T-helper 2 cell treated with Interferon-gamma antibody and Interleukin-4, amounts not matched to agents 5 μg/mL and 100 μg/mL, for 36 hours (primary cell): ENCODE results near the gene KRTAP10-2.

Source experiments
- DNase-seq: peaks from one replicate; pipeline ENCODE4 v3.0.0; 2021; ENCODE audit warnings: low spot score
- H3K27ac Mint-ChIP-seq: one replicate; pipeline ENCODE4 v1.8.0; 2021; ENCODE audit warnings: mild to moderate bottlenecking, mixed read lengths
- H3K27me3 Mint-ChIP-seq: one replicate; pipeline ENCODE4 v1.8.0; 2021; ENCODE audit warnings: low read depth, mixed read lengths
- H3K36me3 Mint-ChIP-seq: one replicate; pipeline ENCODE4 v1.8.0; 2021; ENCODE audit warnings: low read depth, mixed read lengths
- H3K4me1 Mint-ChIP-seq: one replicate; pipeline ENCODE4 v1.8.0; 2021; ENCODE audit warnings: low read depth, mixed read lengths
- H3K4me3 Mint-ChIP-seq: one replicate; pipeline ENCODE4 v1.8.0; 2022; ENCODE audit warnings: mild to moderate bottlenecking, moderate library complexity, mixed read lengths
- H3K9me3 Mint-ChIP-seq: one replicate; pipeline ENCODE4 v1.8.0; 2021; ENCODE audit warnings: mixed read lengths

KRTAP10-2 gene

DNA sequence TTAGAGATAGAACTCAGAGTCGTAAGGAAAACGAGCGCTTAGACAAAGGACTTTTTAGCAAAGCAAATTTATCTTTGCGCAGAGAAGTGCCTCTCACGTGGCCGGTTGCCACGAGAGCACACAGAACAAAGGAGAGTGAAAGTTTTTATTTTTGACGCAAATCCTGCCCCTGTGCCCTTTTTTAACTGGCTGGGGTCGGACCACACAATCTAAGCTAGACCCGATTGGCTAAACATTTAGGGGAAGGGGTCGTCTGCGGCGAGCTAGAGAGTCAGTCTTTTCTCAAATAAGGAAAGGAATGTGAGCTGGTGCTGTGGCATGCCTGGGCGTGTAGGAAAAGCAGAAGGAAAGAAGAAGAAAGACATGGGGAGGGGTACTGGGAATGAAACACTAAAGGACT is 2.4 kb downstream of the KRTAP10-2 start:
- Mint-ChIP-seq H3K9me3 (peaks cover 27% of the 10 kb centered on the region), H3K4me1 (peaks cover 11% of the 10 kb centered on the region), H3K36me3 (peaks cover 20% of the 10 kb centered on the region), H3K27ac (no peak overlapping the region), H3K27me3 (peaks cover 2% of the 10 kb centered on the region), H3K4me3 (no peak overlapping the region)
- DNase-seq, result no peak

DNA sequence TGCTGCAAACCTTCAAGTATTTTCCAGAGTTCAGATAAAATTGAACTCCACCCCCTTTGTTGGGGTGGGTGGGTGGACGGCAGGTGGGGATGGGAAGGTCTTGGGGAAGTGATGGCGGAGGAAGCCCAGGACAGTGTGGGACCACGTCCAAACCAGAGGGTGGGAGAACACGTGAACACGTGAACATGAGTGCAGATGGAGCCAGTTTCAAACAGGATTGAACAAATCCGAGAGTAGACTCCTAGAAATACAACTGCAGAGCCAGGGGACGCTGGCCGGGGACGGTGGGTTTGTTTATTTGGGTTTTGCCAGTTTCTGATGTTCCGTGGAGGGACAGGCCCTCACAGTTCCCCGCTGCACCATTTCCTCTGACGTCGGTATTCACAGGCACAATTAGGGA is 2.9 kb downstream of the KRTAP10-2 start:
- Mint-ChIP-seq H3K27ac (no peak overlapping the region), H3K4me3 (no peak overlapping the region), H3K9me3 (peaks cover 27% of the 10 kb centered on the region), H3K36me3 (peaks cover 20% of the 10 kb centered on the region), H3K4me1 (peaks cover 11% of the 10 kb centered on the region), H3K27me3 (peaks cover 2% of the 10 kb centered on the region)
- no peak for DNase-seq

DNA sequence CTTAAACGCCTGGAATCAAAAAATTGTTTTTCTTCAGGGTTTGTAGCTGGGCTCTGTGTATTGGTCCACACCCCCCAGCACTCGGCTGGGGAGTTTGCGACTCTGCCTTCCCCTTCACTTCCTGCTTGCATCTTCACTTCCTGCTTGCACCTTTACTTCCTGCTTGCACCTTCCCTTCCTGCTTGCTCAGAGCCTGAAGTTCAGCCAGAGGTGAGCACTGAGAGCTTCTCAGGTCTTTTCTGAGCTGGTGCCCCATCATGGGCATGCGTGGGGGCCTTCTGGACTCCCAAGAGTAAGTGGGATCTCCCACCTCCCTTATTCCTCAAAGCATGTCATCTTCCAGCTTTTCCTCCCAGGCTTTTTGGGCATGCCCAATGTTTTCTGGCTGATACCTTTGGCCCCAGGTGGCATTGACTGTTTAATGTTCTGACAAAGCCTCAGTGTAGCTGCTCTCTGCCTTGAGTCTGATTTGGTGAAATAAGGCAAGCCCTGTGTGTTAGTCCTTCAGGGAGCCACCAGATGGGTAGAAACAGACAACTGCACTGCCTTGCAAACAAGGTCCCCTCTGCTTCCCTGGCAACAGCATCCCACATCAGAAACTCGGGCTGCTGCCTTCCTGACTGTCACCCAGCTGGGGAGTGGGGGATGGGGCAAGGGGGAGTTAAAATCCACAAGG is 3.5 kb downstream of the KRTAP10-2 start:
- peak overlapping the region; percentile 76 for H3K27ac Mint-ChIP-seq
- H3K9me3 Mint-ChIP-seq, result peaks cover 27% of the 10 kb centered on the region
- no peak for DNase-seq
- peaks cover 11% of the 10 kb centered on the region for H3K4me1 Mint-ChIP-seq
- peak overlapping the region; percentile 48 for H3K4me3 Mint-ChIP-seq
- no peaks in the 10 kb centered on the region for H3K27me3 Mint-ChIP-seq
- peaks cover 20% of the 10 kb centered on the region for H3K36me3 Mint-ChIP-seq

DNA sequence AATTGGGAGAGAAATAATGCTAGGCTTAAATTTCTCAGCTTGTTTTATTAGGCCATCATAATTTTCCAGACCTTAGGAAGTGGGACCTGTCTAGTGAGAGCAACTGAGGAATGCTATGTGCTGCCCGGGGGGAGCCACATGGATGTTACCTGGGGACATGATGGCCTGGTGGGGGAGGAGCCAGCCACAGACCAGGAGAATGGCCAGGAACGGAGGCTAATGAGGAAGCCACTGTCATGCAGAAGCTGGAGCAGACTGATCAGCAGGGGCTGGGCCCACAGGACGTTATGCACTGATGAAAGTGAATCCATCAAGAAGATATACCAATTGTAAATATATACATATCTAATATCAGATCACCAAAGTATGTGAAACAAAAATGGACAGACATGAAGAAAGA is 6.7 kb downstream of the KRTAP10-2 start:
- H3K4me1 Mint-ChIP-seq, result peaks cover 11% of the 10 kb centered on the region
- DNase-seq, result no peak
- peaks cover 32% of the 10 kb centered on the region for H3K9me3 Mint-ChIP-seq
- H3K36me3 Mint-ChIP-seq, result peaks cover 20% of the 10 kb centered on the region
- no peak overlapping the region for H3K27ac Mint-ChIP-seq
- no peak overlapping the region for H3K4me3 Mint-ChIP-seq
- no peaks in the 10 kb centered on the region for H3K27me3 Mint-ChIP-seq

DNA sequence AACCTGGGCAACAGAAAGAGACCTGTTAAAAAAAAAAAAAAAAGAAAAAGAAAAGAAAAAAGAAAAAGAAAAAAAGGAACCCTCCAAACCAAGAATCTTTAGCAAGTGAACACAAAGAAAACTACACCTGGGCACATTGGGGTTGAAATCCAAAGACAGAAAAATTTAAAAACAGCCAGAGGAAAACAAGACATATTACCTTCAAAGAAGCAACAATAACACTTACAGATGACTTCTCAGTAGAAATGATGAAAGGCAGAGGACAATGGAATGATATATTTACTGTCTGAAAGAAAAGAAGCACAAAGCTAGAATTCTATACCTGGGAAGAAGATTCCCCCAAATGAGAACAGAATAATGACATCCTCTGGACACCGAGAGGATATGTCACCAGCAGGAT is 8.6 kb downstream of the KRTAP10-2 start:
- Mint-ChIP-seq H3K27ac (no peak overlapping the region), H3K4me1 (peaks cover 7% of the 10 kb centered on the region), H3K27me3 (no peaks in the 10 kb centered on the region)

DNA sequence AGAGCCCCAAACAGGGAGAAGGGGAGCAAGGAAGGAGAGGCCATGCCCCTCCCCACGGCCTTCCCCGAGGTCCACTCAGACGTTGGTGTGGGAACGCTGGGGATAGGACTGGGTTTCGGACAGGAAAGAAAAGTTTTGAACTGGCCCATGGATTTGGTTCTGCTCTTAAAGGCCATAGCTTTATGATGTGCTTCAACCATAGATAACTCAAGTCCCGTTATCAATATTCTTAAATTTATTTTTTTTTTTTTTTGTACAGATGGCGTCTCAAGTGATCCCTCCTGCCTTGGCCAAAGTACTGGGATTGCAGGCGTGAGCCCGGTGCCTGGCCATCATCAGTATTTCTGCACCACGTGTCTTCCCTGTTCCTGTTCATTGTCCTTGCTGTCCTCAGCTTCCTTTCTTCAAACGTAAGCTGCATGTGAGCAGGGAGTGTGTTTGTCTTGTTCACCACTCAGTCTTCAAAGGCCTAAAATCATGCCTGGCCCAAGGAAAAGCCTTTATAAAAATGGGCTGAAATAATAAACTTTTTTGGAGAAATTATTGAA is 10.5 kb downstream of the KRTAP10-2 start:
- Mint-ChIP-seq H3K9me3 (peaks cover 10% of the 10 kb centered on the region), H3K4me1 (no peaks in the 10 kb centered on the region), H3K27me3 (no peaks in the 10 kb centered on the region), H3K36me3 (peaks cover 4% of the 10 kb centered on the region), H3K27ac (no peak overlapping the region), H3K4me3 (no peak overlapping the region)
- DNase-seq, result no peak

More for the DNA sequence above, 8.6 kb downstream of the KRTAP10-2 start:
- Mint-ChIP-seq H3K4me3 (no peak overlapping the region), H3K36me3 (peaks cover 16% of the 10 kb centered on the region), H3K9me3 (peaks cover 23% of the 10 kb centered on the region)
- DNase-seq, result no peak

DNA sequence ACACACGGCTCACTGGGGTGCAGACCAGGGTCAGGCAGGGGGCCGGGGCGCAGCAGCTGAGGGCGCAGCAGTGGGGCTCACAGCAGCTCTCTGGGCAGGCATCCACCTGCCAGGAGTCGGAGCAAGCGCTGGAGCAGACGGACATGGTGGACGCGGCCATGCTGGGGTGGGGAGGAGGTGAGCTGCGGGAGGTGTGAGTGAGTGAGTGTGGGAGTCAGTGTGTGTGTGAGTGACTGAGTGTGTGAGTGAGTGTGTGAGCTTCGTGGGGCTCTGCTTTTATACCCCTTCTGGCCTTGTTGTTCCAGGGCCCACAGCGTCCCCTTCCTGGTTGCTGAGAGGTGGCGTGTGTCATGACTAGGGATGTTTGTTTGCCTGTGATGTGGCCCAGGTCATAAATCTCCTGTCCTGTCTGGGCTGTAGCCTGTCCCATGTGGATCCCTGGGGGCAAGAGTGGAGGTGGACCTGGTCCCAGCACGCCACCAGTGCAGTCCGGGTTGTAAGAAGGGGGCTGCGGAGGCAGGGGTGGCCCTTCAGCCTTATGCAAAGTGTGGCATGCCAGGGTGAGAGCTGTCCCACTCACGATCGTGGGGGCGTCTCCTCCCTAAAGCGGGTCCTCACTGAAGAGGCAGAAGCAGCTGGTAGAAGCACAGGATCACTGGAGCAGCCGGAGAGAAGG is 11.2 kb downstream of the KRTAP10-2 start, which contains the start of gene KRTAP10-1:
Gene KRTAP10-1, minus strand, starts transcription at position 205 of the 676 bp plus-strand sequence. Its CDS starts 45 bp downstream, at position 160.
- Mint-ChIP-seq H3K4me1 (no peaks in the 10 kb centered on the region), H3K27ac (no peak within 1 kb of the TSS), H3K9me3 (peaks cover 5% of the 10 kb centered on the region), H3K27me3 (no peaks in the 10 kb centered on the region), H3K36me3 (no peaks in the 10 kb centered on the region), H3K4me3 (no peak within 1 kb of the TSS)
- no peak for DNase-seq

DNA sequence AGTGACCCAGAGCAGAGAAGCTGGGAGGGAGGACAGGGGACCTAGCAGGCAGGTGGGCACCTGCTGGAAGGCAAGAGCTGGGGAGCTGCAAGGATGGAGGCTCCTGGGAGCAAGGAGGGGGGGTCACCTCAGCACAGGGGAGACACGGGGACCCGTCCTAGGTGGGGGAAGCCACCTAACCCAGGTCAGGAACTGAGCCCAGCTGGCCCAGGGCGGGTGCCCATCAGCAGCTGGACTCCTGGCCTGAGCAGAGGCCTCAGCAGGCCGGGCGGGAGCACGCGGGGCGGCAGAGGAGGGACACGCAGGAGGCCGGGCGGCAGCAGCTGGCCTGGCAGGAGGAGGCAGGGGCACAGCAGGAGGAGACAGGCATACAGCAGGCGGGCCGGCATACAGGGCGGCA is 12.3 kb downstream of the KRTAP10-2 start:
- Mint-ChIP-seq H3K27me3 (no peaks in the 10 kb centered on the region), H3K4me3 (no peak overlapping the region), H3K27ac (no peak overlapping the region), H3K9me3 (peaks cover 5% of the 10 kb centered on the region), H3K36me3 (no peaks in the 10 kb centered on the region), H3K4me1 (no peaks in the 10 kb centered on the region)
- no peak for DNase-seq

DNA sequence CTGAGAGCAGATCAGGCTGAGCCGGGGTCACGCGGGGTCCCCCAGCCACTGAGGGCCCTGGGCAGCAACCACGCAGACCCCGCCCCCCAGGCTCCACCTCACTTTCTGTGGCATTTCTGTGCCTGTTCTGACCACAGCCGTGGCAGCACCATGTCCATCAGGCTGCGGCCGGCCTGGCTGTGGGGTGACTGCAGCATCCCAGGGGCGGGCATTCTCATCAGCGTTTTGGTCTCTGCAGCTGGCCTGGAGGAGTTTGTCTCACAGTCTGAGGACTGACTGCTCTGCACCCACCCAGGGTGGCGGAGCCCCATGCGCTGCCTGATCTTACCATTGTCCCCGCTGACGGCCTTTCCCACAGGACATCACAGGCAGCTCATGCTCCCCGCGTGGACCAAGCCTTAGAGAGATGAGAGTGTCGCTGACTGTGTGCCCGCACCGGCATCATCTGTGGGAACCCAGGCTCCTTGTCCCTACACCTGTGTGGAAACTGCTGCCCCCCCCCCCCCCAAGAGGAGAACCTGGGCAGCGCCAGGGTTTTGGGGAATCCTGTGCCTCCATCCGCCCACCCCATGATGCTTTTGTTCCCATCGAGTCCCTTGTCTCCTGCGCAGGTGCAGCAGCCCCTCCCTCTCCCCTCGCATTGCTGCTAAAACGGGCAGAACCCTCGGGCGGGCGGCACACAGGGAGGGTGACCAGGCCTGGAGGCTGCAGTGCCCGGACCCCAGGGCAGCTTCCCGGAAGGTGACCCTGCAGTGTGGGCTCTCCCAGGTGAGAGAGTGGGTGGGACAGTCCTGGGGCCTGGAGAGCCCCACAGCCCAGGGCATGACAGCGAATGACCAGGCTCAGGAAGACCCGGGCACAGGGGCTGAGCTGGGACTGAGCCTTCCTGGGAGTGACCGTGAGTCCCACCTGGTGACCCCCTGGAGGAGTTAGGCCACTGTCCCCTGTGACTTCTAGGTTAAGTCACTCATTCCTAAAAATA is 13.1 kb downstream of the KRTAP10-2 start:
- DNase-seq, result no peak
- Mint-ChIP-seq H3K9me3 (peaks cover 5% of the 10 kb centered on the region), H3K36me3 (no peaks in the 10 kb centered on the region), H3K27me3 (no peaks in the 10 kb centered on the region), H3K4me3 (no peak overlapping the region), H3K27ac (no peak overlapping the region), H3K4me1 (no peaks in the 10 kb centered on the region)

DNA sequence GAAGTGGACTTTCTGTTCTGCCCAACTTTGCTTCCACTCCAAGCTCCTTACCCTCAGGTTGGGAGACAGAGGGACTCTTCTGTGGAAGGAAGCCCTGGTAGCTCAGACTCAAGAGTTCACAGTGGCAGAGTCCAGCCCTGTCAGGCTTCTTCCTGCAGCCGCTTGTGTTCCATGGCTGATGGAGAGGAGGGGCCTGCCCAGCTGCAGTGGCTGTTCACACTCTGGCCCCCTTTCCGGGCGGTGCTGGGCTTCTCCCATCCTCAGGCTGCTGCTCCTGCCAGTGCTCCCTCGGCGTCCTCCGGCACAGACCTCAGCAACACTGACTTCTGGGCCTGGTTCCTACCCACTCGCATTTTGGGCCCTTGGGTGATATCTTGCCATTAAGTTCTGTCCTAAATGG is 15.3 kb downstream of the KRTAP10-2 start:
- Mint-ChIP-seq H3K27ac (no peak overlapping the region), H3K4me3 (no peak overlapping the region), H3K36me3 (no peaks in the 10 kb centered on the region), H3K4me1 (no peaks in the 10 kb centered on the region), H3K9me3 (peaks cover under 1% of the 10 kb centered on the region), H3K27me3 (no peaks in the 10 kb centered on the region)
- no peak for DNase-seq

DNA sequence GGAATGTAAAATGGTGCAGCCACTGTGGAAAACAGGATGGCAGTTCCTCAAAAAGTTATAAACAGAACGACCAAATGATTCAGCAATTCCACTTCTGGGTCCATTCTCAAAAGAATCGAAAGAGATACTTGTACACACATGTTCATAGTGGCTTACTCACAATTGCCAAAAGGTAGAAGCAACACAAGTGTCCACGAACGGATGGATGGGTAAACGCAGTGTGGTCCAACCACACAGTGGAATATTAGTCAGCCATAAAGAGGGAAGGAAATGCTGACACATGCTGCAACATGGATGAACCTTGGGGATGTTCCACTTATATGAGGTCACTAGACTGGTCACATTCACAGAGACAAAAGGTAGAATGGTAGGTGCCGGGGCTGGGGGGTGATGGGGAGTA is 16.6 kb downstream of the KRTAP10-2 start:
- H3K4me3 Mint-ChIP-seq, result no peak overlapping the region
- H3K27ac Mint-ChIP-seq, result no peak overlapping the region
- no peak for DNase-seq
- no peaks in the 10 kb centered on the region for H3K9me3 Mint-ChIP-seq
- no peaks in the 10 kb centered on the region for H3K36me3 Mint-ChIP-seq
- no peaks in the 10 kb centered on the region for H3K27me3 Mint-ChIP-seq
- no peaks in the 10 kb centered on the region for H3K4me1 Mint-ChIP-seq

DNA sequence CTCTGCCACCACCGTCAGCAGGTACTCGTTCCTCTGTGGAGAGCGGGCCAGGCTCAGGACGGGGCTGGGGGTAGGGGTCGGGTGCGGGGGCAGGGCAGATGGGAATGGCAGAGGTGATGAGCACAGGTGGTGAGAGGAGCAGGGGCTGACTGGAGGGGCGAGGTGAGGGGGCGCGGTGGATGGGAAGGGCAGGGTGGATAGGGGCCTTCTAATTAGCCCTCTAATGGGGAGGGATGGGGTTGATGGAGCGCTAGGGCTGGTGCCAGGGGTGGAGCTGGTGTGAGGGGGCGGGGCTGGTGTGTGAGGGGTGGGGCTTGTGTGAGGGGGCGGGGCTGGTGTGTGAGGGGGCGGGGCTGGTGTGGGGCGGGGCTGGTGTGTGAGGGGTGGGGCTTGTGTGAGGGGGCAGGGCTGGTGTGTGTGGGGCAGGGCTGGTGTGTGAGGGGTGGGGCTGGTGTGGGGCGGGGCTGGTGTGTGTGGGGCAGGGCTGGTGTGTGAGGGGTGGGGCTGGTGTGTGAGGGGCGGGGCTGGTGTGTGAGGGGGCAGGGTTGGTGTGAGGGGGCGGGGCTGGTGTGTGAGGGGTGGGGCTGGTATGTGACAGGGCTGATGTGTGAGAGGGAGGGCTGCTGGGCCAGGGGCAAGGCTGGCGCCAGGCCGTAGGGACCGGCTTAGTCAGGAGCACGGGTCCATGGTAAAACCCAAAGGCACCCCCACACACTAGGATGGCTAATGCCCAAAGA is 17.2 kb downstream of the KRTAP10-2 start:
- no peaks in the 10 kb centered on the region for H3K9me3 Mint-ChIP-seq
- no peak for DNase-seq
- no peaks in the 10 kb centered on the region for H3K4me1 Mint-ChIP-seq
- H3K27me3 Mint-ChIP-seq, result no peaks in the 10 kb centered on the region
- H3K36me3 Mint-ChIP-seq, result no peaks in the 10 kb centered on the region
- no peak overlapping the region for H3K27ac Mint-ChIP-seq
- H3K4me3 Mint-ChIP-seq, result no peak overlapping the region
